HG02981 (cell line): ENCODE data around the gene MREG.

Source experiments
- ATAC-seq: cut with Tn5 transposase; IDR thresholded peaks from one replicate; pipeline ENCODE4 v1.9.1; 2021; ENCODE audit warnings: mild to moderate bottlenecking, moderate library complexity; ENCODE audit not compliant: unreplicated experiment

Gene MREG

GRCh38 chr2:216013080-216013909 lies at the start of gene MREG:
Gene MREG (minus strand): TSS chr2:216013551. CDS start chr2:216013327, 224 bp downstream.
- ATAC-seq = peak; percentile 38

DNA sequence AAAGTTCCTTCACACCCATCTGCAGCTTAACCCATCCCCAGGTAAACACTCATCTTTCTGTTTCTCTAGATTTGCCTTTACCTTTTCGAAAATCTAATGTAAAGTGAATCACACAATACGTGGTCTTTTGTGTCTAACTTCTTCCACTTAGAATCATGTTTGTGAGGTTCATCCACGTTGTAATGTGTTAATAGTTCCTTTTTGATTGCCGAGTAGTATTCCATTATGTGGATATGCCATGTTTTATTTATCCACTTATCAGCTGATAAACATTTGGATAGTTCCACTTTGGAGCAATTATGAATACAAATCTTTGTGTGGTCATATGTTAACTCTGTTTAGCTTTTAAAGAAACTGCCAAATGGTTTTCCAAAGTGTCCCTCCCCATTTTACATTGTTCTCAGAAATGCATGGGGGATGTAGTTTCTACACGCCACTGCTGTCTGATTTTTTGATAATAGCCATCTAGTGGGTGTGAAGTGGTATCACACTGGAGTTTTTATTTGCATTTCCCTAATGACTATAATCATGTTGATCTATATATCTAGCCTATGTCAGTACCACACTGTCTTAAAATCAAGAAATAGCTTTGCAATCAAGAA lies 46.0 kb upstream of the MREG start:
- ATAC-seq = no peak

DNA sequence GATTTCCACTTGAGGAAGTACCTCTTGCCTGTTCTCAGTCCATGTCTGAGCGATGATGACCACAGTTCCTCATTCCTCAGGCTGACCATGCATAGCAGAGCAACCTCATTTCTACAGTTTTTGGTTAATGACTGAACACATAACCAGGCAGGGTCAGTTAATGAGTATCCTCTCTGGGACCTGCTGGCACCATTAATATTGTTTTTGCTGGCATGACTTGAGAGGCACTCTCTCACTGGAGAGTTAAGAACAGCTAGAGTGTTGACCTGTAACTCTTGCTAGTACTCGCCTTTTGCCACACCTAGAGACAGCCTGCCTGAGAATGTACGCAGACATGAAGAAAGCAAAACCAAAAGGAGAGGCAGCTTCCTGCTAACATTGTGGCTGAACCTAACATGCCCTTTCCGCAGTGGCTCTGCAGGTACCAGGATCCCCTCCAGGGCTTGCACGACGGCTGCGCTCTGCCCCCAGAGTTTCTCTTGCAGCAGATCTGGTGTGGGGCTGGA lies 44.4 kb upstream of the MREG start:
- ATAC-seq = peak; percentile 87

- peak; percentile 31 for ATAC-seq
These were observed 43.4 kb upstream of the MREG start for GRCh38 chr2:216056739-216057138.

DNA sequence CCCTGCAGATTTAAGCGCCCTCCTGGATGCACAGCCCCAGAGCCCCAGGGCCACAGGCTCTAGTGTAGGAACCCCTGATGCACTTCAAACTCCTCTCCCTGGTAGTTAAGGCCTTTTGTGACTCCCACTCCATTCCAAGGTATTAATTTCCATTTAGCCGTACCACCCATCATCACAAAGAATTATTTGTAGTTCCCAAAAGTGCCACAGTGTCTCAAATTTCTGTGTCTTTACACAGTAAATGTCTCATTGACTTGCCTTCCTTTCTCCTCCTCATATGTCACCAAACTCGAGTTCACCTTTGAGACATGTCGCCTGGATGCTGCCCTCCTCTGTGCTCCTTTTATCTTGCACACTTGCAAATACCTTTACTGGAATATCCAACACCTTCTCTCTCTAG lies 42.3 kb upstream of the MREG start:
- no peak for ATAC-seq

GRCh38 chr2:216052420-216052819 lies 39.1 kb upstream of the MREG start:
- ATAC-seq = no peak

- ATAC-seq = no peak
These were observed 38.0 kb upstream of the MREG start for GRCh38 chr2:216051350-216051749.

GRCh38 chr2:216049452-216049851 lies 36.1 kb upstream of the MREG start:
- ATAC-seq = no peak

GRCh38 chr2:216047397-216047796 lies 34.0 kb upstream of the MREG start:
- ATAC-seq = no peak

DNA sequence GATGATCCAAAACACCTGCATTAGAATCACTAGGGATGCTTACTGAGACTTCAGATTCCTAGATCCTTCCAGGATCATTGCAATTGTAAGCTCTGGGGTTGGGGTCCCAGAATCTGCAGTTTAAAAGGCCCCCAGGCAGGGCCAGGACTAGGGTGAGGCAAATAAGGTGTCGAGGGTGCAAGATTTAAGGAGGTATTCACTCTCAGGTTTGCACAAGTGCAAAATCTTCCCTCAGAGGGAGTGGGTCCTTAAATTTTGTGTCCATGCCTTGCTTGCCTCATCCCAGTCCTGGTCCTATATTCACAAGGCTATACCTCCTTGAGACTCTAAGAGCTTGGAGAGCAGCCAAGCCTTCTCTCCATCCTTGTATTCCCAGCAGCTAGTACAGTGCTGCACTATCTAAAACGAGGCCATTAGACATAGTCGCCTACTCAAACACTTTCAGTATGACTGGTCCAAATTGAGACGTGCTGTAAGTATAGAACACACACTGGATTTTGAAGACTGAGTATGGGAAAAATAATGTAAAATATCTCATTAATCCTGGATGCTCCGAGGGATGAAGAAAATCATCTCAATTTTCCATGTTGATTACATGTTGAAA lies 31.6 kb upstream of the MREG start:
- peak; percentile 90 for ATAC-seq

GRCh38 chr2:216043949-216044348 lies 30.6 kb upstream of the MREG start:
- ATAC-seq = no peak

- ATAC-seq = no peak
These were observed 28.1 kb upstream of the MREG start for GRCh38 chr2:216041438-216041837.

DNA sequence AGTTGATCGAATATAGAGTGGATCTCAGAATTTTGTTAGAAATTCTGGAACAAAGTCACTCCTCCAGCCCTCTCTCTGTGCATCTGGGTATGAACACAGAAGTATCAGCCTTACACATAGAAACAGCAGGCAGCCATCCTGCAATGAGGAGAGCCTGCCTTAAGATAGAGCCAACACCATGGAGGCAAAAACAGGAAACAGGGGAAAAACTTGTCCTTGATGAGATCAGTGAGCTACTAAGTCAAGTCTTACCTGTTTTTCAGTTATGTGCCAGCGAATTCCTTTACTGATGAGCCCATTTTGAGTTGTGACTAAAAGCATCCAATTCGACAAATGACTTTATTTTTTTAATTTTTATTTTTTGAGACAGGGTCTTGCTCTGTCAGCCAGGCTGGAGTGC lies 26.6 kb upstream of the MREG start:
- ATAC-seq = no peak

- peak; percentile 37 for ATAC-seq
These were observed 20.7 kb upstream of the MREG start for GRCh38 chr2:216034065-216034464.

- peak; percentile 37 for ATAC-seq
These were observed 20.1 kb upstream of the MREG start for GRCh38 chr2:216033403-216033802.

- peak; percentile 75 for ATAC-seq
These were observed 18.8 kb upstream of the MREG start for GRCh38 chr2:216031960-216032689.

DNA sequence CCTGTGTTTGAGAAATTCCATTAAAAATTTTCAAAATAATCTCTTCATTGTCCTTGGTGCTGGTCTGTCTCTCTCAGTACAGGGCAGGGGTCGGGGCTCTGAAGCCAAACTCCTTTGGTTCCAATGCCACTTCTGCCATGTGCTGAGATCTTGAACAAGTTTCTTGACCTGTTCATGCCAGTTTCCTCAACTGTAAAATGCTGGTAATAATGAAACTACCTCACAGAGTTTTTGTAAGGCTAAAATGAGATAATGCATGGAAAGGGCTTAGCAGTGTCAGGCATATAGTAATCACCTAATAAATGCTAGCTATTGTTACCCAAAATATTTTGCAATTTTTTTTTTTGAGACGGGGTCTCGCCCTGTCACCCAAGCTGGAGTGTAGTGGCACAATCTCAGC lies 16.9 kb upstream of the MREG start:
- ATAC-seq = no peak

- ATAC-seq = no peak
These were observed 16.2 kb upstream of the MREG start for GRCh38 chr2:216029416-216030129.

- ATAC-seq = no peak
These were observed 11.5 kb upstream of the MREG start for GRCh38 chr2:216024779-216025336.

DNA sequence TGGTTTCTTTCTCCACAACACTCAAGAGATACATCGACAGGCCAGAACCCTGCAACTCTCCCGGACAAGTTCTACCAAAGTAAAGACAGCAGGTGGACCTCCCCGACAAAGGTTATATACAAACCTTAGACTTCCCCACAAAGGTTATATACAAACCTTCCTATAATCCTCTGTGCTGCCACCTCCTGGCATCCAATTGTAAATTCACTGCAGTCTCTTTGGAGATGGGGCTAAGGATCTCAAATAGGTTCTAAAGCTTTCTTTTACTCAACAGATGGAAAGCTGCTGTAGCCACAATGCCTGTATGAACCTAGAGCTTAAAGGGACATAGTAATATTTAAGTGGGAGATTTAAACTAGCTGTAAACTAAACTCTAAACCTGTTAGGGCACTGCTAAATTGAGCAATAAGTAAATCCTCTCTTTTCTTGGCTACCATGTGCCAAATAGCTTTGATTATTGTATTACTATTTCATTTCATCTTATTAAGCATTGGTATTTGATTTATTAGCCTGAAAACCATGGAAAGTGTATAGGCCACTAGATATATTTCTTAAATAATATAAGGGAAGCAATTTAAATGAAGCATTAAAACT lies 9.8 kb upstream of the MREG start:
- peak; percentile 83 for ATAC-seq
